ENCODE results near the gene ARID3B. TPM values are rescaled to one million over a fixed set of nuclear protein-coding genes. Genes with fewer than 3 reads are reported as not detected.
"Not testable (repeated sequence)": the region's sequence is repeated elsewhere in the genome, so short reads cannot be mapped to it uniquely, and the experiment has no call there.

ARID3B gene
- total RNA-seq, 1 donor from 2014 or later: 70.0 TPM

- peaks cover 27% of the 10 kb centered on the region for H3K4me1 Mint-ChIP-seq (ENCODE audit: unreplicated experiment)
- H3K36me3 Mint-ChIP-seq (ENCODE audit: low read depth, unreplicated experiment): no peaks in the 10 kb centered on the region
- H3K4me3 Mint-ChIP-seq (ENCODE audit: unreplicated experiment): no peak overlapping the region
- TF ChIP-seq, protein P1, sequence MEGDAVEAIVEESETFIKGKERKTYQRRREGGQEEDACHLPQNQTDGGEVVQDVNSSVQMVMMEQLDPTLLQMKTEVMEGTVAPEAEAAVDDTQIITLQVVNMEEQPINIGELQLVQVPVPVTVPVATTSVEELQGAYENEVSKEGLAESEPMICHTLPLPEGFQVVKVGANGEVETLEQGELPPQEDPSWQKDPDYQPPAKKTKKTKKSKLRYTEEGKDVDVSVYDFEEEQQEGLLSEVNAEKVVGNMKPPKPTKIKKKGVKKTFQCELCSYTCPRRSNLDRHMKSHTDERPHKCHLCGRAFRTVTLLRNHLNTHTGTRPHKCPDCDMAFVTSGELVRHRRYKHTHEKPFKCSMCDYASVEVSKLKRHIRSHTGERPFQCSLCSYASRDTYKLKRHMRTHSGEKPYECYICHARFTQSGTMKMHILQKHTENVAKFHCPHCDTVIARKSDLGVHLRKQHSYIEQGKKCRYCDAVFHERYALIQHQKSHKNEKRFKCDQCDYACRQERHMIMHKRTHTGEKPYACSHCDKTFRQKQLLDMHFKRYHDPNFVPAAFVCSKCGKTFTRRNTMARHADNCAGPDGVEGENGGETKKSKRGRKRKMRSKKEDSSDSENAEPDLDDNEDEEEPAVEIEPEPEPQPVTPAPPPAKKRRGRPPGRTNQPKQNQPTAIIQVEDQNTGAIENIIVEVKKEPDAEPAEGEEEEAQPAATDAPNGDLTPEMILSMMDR (IDR thresholded peaks at IDR 0.05; ENCODE audit: unreplicated experiment): no peak
- H3K9me3 Mint-ChIP-seq (ENCODE audit: unreplicated experiment): no peaks in the 10 kb centered on the region
- H3K27ac Mint-ChIP-seq (ENCODE audit: unreplicated experiment): no peak overlapping the region
- no peak for DNase-seq (ENCODE audit: low spot score)
- H3K27me3 Mint-ChIP-seq (ENCODE audit: unreplicated experiment): no peaks in the 10 kb centered on the region
These were observed 3.3 kb upstream of the ARID3B start for GRCh38 chr15:74537736-74538135.

GRCh38 chr15:74539521-74539920 lies 1.5 kb upstream of the ARID3B start:
- Mint-ChIP-seq H3K27ac (ENCODE audit: unreplicated experiment) (peak overlapping the region; percentile 66), H3K4me3 (ENCODE audit: unreplicated experiment) (peak overlapping the region; percentile 83), H3K4me1 (ENCODE audit: unreplicated experiment) (peaks cover 36% of the 10 kb centered on the region)
- H3K27me3 Mint-ChIP-seq (ENCODE audit: unreplicated experiment); DNase-seq (ENCODE audit: low spot score); H3K9me3 Mint-ChIP-seq (ENCODE audit: unreplicated experiment); H3K36me3 Mint-ChIP-seq (ENCODE audit: low read depth, unreplicated experiment): not testable (repeated sequence)

DNA sequence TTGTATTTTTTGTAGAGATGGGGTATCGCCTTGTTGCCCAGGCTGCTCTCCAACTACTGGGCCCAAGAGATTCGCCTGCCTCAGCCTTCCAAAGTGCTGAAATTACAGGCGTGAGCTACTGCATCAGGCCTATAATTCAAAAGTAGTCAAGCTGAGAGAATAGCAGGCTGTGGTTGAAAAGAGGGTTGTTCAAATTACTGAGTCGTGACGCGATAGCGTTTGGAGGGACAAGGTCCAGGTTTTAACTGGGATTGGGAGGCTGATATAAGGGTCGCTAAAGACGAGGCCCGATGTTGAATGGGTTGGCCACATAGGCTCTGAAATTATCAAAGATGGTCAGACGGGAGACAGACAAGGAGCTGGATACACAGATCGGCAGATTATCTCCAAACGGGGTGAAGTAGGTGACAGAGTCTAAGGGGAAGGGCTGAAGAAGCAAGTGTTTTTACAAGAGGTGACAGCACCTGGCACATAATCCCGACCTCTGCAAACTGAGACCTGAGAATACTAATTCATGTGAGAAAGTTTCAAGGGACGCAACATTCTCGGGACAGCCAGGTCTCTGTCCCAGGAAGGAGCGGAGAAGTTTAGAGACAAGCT lies 759 bp upstream of the ARID3B start:
- TF ChIP-seq, protein P1 (IDR thresholded peaks at IDR 0.05; ENCODE audit: unreplicated experiment): no peak
- Mint-ChIP-seq H3K27me3 (ENCODE audit: unreplicated experiment) (peaks cover 8% of the 10 kb centered on the region), H3K4me3 (ENCODE audit: unreplicated experiment) (peak overlapping the region; percentile 94), H3K36me3 (ENCODE audit: low read depth, unreplicated experiment) (peaks cover 1% of the 10 kb centered on the region), H3K4me1 (ENCODE audit: unreplicated experiment) (peaks cover 40% of the 10 kb centered on the region), H3K9me3 (ENCODE audit: unreplicated experiment) (no peaks in the 10 kb centered on the region), H3K27ac (ENCODE audit: unreplicated experiment) (peak overlapping the region; percentile 92)
- no peak for DNase-seq (ENCODE audit: low spot score)

DNA sequence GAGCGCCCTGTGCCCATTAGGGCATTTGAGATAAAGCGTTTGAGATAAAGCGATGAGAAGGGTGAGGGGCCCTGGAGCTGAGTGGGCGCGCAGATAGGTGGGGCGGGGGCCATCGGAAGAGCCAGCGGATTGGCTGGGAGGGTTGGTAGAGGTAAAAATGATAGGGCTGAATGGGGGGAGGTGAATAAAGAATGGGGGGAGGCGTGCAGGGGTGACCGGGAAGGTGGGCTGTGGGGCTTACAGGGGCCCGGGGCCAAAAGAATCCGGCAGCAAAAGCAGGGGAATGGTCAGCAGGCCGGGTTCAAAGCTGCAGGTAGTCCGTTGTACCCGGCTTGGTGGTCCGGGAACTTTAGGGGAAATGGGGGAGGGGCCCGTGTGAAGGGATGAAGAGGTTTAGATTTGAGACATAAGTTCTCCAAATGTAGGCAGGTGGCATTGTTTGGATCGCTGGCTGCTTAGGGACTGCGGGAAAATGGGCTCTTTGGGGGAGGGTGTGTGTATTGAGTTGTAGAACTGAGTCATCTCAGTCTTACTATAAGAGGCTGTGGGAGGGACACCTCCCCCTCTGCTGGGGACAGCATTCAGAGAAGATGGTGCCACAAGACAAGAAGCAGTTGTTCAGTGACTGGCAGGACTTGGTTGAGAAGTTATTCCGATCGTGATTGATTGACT lies 610 bp downstream of the ARID3B start:
- Mint-ChIP-seq H3K36me3 (ENCODE audit: low read depth, unreplicated experiment) (peaks cover 8% of the 10 kb centered on the region), H3K4me3 (ENCODE audit: unreplicated experiment) (peak overlapping the region; percentile 98), H3K4me1 (ENCODE audit: unreplicated experiment) (peaks cover 40% of the 10 kb centered on the region), H3K27ac (ENCODE audit: unreplicated experiment) (peak overlapping the region; percentile 74), H3K9me3 (ENCODE audit: unreplicated experiment) (no peaks in the 10 kb centered on the region), H3K27me3 (ENCODE audit: unreplicated experiment) (peaks cover 8% of the 10 kb centered on the region)
- TF ChIP-seq, protein P1 (IDR thresholded peaks at IDR 0.05; ENCODE audit: unreplicated experiment): no peak
- DNase-seq (ENCODE audit: low spot score): peak; percentile 11

DNA sequence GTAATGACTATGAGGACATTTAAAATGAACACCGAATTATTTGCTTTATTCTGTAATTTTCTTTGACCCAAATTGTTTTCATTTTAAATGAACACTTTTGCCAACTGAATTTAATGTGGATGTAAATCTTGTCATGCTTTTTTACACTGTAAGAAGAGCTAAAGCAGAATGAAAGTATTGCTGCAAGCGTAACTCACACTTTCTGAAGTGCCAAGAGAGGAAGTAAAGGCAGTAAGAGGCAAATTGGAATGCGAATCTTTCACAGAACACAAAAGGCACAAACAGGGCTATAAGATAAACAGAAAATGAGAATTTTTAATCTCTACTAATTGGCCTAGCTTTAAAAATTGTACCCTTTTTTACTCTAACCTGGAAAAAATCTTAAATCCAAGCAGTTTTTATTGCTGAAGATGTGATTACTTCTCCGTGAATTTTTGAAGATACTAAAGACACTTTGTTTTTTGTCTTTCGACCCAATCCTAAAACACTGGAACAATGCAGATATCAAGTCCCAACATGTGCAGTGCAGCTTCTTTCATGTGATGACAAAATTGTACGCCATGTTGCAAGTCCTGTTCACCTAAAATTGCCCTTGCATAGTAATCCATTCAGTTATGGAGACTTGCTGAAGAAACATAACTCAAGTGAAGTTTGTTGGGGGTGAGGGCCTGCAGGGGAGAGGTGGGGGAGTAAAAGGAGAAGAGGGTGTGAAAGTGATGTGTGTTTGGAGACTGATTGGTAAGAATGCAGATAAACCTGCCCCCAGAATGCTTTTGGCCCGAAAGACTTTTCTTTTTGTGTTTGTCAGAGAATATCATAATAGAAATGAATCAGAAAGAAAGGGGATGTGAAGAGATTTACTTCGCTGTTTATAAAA lies 1.4 kb downstream of the ARID3B start:
- peak overlapping the region; percentile 74 for H3K27ac Mint-ChIP-seq (ENCODE audit: unreplicated experiment)
- H3K4me3 Mint-ChIP-seq (ENCODE audit: unreplicated experiment): peak overlapping the region; percentile 98
- H3K27me3 Mint-ChIP-seq (ENCODE audit: unreplicated experiment): peaks cover 8% of the 10 kb centered on the region
- DNase-seq (ENCODE audit: low spot score): no peak
- TF ChIP-seq, protein P1 (IDR thresholded peaks at IDR 0.05; ENCODE audit: unreplicated experiment): no peak
- no peaks in the 10 kb centered on the region for H3K9me3 Mint-ChIP-seq (ENCODE audit: unreplicated experiment)
- H3K4me1 Mint-ChIP-seq (ENCODE audit: unreplicated experiment): peaks cover 40% of the 10 kb centered on the region
- H3K36me3 Mint-ChIP-seq (ENCODE audit: low read depth, unreplicated experiment): peaks cover 8% of the 10 kb centered on the region
